HEK293 (cell line): Measurements from ENCODE around the gene BMS1.
"Not testable (repeated sequence)": the region's sequence is repeated elsewhere in the genome, so short reads cannot be mapped to it uniquely, and the experiment has no call there.

Experiments used
- CTCF ChIA-PET: fragments of 350-600 bp; formaldehyde crosslinking; extraction: SDS; loops from one replicate; lab custom pipeline; 2021; ENCODE audit warnings: antibody characterized with exemption; lab: Yijun Ruan, JAX
- POLR2A ChIA-PET: fragments of 300-600 bp; formaldehyde crosslinking; extraction: SDS; loops from one replicate; lab custom pipeline; 2020; ENCODE audit warnings: antibody characterized with exemption, inconsistent platforms; lab: Yijun Ruan, JAX
- H3K27ac ChIP-seq: fragments of 200-500 bp; sonication (Bioruptor generic); 2 replicates; pipeline ENCODE4 v1.5.1; 2014; ENCODE audit warnings: low read depth, low read length, control low read depth, inconsistent platforms; ENCODE audit errors: extremely low read depth
- H3K36me3 ChIP-seq, 2 experiments: fragments of 200-500 bp in 1 of 2; sonication (Bioruptor generic) in 1 of 2; 1 replicate in 1 of 2; 2 replicates in 1 of 2; pipeline ENCODE4 v1.5.1; 2014 to 2017; ENCODE audit warnings: inconsistent platforms in 2 of 2, low read length in 2 of 2; ENCODE audit not compliant: control insufficient read depth in 2 of 2, insufficient read depth in 1 of 2
- H3K4me1 ChIP-seq: fragments of 200-500 bp; sonication (Bioruptor generic); 2 replicates; pipeline ENCODE4 v1.5.1; 2014; ENCODE audit warnings: mild to moderate bottlenecking, low read length, inconsistent platforms; ENCODE audit not compliant: control insufficient read depth, insufficient read depth
- H3K4me3 ChIP-seq: 2 replicates; pipeline ENCODE4 v1.5.1; 2011; ENCODE audit warnings: low read depth, mild to moderate bottlenecking, control low read depth, low read length, moderate library complexity
- H3K9me3 ChIP-seq: fragments of 200-500 bp; sonication (Bioruptor generic); 2 replicates; pipeline ENCODE4 v1.5.1; 2014; ENCODE audit warnings: low read depth, low read length, inconsistent platforms; ENCODE audit not compliant: control insufficient read depth, insufficient read depth
- FEZF1 ChIP-seq: fragments of 450-650 bp; formaldehyde crosslinking; IDR thresholded peaks from 2 replicates; pipeline ENCODE4 v1.5.1; 2016; ENCODE audit warnings: missing biosample characterization, missing genetic modification characterization
- GLIS2 ChIP-seq: fragments of 450-650 bp; formaldehyde crosslinking; IDR thresholded peaks from 2 replicates; pipeline ENCODE4 v1.5.1; 2016; ENCODE audit warnings: missing biosample characterization, missing genetic modification characterization
- KLF1 ChIP-seq: fragments of 450-650 bp; formaldehyde crosslinking; IDR thresholded peaks from 2 replicates; pipeline ENCODE4 v1.5.1; 2016; ENCODE audit warnings: missing biosample characterization, missing genetic modification characterization
- OSR2 ChIP-seq: fragments of 450-650 bp; formaldehyde crosslinking; IDR thresholded peaks from 2 replicates; pipeline ENCODE4 v1.5.1; 2016; ENCODE audit warnings: missing biosample characterization, missing genetic modification characterization
- YY2 ChIP-seq: fragments of 450-650 bp; formaldehyde crosslinking; IDR thresholded peaks from 2 replicates; pipeline ENCODE4 v1.5.1; 2016; ENCODE audit warnings: missing biosample characterization, missing genetic modification characterization
- ZFP3 ChIP-seq: fragments of 450-650 bp; formaldehyde crosslinking; IDR thresholded peaks from 2 replicates; pipeline ENCODE4 v1.5.1; 2016; ENCODE audit warnings: low read depth, missing biosample characterization, missing genetic modification characterization
- ZNF140 ChIP-seq: fragments of 450-650 bp; formaldehyde crosslinking; IDR thresholded peaks from 2 replicates; pipeline ENCODE4 v1.5.1; 2016; ENCODE audit warnings: missing biosample characterization, missing genetic modification characterization
- ZNF148 ChIP-seq: fragments of 450-650 bp; formaldehyde crosslinking; IDR thresholded peaks from 2 replicates; pipeline ENCODE4 v1.5.0; 2017; ENCODE audit warnings: missing biosample characterization, missing genetic modification characterization, borderline replicate concordance
- ZNF239 ChIP-seq: fragments of 450-650 bp; formaldehyde crosslinking; IDR thresholded peaks from 2 replicates; pipeline ENCODE4 v1.5.1; 2016; ENCODE audit warnings: missing biosample characterization, missing genetic modification characterization
- ZNF341 ChIP-seq: fragments of 450-650 bp; formaldehyde crosslinking; IDR thresholded peaks from 2 replicates; pipeline ENCODE4; 2016; ENCODE audit warnings: low read depth, missing biosample characterization, missing genetic modification characterization
- ZNF391 ChIP-seq: fragments of 450-650 bp; formaldehyde crosslinking; IDR thresholded peaks from 2 replicates; pipeline ENCODE4 v1.5.1; 2016; ENCODE audit warnings: low read depth, missing biosample characterization, missing genetic modification characterization, borderline replicate concordance
- ZNF449 ChIP-seq: fragments of 450-650 bp; formaldehyde crosslinking; IDR thresholded peaks from 2 replicates; pipeline ENCODE4 v1.5.1; 2017; ENCODE audit warnings: missing biosample characterization, mild to moderate bottlenecking, missing genetic modification characterization, moderate library complexity
- ZNF623 ChIP-seq: fragments of 450-650 bp; formaldehyde crosslinking; IDR thresholded peaks from 2 replicates; pipeline ENCODE4 v1.5.1; 2016; ENCODE audit warnings: missing biosample characterization, missing genetic modification characterization
- ZNF624 ChIP-seq: fragments of 450-650 bp; formaldehyde crosslinking; IDR thresholded peaks from 2 replicates; pipeline ENCODE4 v1.5.1; 2017; ENCODE audit warnings: missing biosample characterization, missing genetic modification characterization
- ZSCAN16 ChIP-seq: fragments of 450-650 bp; formaldehyde crosslinking; IDR thresholded peaks from 2 replicates; pipeline ENCODE4 v1.5.1; 2016; ENCODE audit warnings: missing biosample characterization, missing genetic modification characterization
- ZXDB ChIP-seq: fragments of 450-650 bp; formaldehyde crosslinking; IDR thresholded peaks from 2 replicates; pipeline ENCODE4 v1.5.1; 2016; ENCODE audit warnings: missing biosample characterization, missing genetic modification characterization
- TF ChIP-seq, protein P1 (sequence below): fragments of 450-650 bp; formaldehyde crosslinking; IDR thresholded peaks from 2 replicates; pipeline ENCODE4 v1.5.1; 2016; ENCODE audit warnings: missing biosample characterization, missing genetic modification characterization
- TF ChIP-seq, protein P2 (sequence below): fragments of 450-650 bp; formaldehyde crosslinking; IDR thresholded peaks from 2 replicates; pipeline ENCODE4 v1.5.1; 2017; ENCODE audit warnings: missing biosample characterization, missing genetic modification characterization
- TF ChIP-seq, protein P3 (sequence below): fragments of 450-650 bp; formaldehyde crosslinking; conservative IDR thresholded peaks from 2 replicates; pipeline ENCODE4 v1.5.1; 2016; ENCODE audit warnings: low read depth, missing biosample characterization, missing genetic modification characterization
- TF ChIP-seq, protein P4 (sequence below): fragments of 450-650 bp; formaldehyde crosslinking; IDR thresholded peaks from 2 replicates; pipeline ENCODE4 v1.5.1; 2016; ENCODE audit warnings: missing biosample characterization, missing genetic modification characterization, borderline replicate concordance

Gene BMS1

DNA sequence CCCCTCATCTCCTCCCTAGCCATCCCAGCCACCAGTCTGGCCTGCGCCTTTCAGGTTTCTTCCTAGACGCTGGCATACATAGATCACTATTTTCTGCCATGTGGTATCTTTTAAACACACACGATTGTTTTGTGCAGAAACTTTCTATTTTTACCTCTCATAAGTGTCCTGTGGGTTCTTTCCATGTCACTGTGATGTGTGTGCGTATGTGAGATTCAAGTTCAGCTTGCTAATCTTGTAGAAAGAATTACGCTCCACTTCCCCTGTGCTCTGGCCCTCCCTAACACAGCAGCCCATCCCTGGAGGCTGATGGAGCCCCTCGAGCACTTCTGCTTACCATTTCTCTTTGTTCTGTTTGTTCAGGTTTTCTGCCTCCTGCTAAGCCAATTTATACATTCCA, 80.2 kb downstream of the BMS1 start:
- CTCF ChIA-PET: interaction anchor here (1.4 kb wide), 1 partner anchor 242 kb away, joined by 5 read pairs; no protein-coding TSS in a partner anchor
- H3K36me3 ChIP-seq, H3K27ac ChIP-seq, H3K4me3 ChIP-seq, H3K9me3 ChIP-seq, POLR2A ChIA-PET, H3K4me1 ChIP-seq: not testable (repeated sequence)

GRCh38 chr10:42864575-42864974, 82.0 kb downstream of the BMS1 start:
- POLR2A ChIA-PET: no interaction called here
- CTCF ChIA-PET: interaction anchor here (0.6 to 1.8 kb wide), 4 partner anchors 230 to 1838 kb away, joined by 3 to 5 read pairs (median 4); no protein-coding TSS in a partner anchor
- no peak overlapping the region for H3K4me3 ChIP-seq
- TF ChIP-seq ZFP3 (tag by site-specific recombination): no peak
- TF ChIP-seq OSR2 (tag by site-specific recombination): no peak
- no peak for TF ChIP-seq YY2 (tag by site-specific recombination)
- TF ChIP-seq ZNF624 (tag by site-specific recombination): no peak
- TF ChIP-seq, protein P1, sequence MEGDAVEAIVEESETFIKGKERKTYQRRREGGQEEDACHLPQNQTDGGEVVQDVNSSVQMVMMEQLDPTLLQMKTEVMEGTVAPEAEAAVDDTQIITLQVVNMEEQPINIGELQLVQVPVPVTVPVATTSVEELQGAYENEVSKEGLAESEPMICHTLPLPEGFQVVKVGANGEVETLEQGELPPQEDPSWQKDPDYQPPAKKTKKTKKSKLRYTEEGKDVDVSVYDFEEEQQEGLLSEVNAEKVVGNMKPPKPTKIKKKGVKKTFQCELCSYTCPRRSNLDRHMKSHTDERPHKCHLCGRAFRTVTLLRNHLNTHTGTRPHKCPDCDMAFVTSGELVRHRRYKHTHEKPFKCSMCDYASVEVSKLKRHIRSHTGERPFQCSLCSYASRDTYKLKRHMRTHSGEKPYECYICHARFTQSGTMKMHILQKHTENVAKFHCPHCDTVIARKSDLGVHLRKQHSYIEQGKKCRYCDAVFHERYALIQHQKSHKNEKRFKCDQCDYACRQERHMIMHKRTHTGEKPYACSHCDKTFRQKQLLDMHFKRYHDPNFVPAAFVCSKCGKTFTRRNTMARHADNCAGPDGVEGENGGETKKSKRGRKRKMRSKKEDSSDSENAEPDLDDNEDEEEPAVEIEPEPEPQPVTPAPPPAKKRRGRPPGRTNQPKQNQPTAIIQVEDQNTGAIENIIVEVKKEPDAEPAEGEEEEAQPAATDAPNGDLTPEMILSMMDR: peak; percentile 63
- TF ChIP-seq, protein P2, sequence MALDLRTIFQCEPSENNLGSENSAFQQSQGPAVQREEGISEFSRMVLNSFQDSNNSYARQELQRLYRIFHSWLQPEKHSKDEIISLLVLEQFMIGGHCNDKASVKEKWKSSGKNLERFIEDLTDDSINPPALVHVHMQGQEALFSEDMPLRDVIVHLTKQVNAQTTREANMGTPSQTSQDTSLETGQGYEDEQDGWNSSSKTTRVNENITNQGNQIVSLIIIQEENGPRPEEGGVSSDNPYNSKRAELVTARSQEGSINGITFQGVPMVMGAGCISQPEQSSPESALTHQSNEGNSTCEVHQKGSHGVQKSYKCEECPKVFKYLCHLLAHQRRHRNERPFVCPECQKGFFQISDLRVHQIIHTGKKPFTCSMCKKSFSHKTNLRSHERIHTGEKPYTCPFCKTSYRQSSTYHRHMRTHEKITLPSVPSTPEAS: no peak
- TF ChIP-seq GLIS2: no peak
- TF ChIP-seq, all 188 proteins: peak for 1
- Histone ChIP-seq H3K27ac (no peak overlapping the region), H3K9me3 (no peaks in the 10 kb centered on the region), H3K4me1 (no peaks in the 10 kb centered on the region), H3K36me3 (no peaks in the 10 kb centered on the region)

DNA sequence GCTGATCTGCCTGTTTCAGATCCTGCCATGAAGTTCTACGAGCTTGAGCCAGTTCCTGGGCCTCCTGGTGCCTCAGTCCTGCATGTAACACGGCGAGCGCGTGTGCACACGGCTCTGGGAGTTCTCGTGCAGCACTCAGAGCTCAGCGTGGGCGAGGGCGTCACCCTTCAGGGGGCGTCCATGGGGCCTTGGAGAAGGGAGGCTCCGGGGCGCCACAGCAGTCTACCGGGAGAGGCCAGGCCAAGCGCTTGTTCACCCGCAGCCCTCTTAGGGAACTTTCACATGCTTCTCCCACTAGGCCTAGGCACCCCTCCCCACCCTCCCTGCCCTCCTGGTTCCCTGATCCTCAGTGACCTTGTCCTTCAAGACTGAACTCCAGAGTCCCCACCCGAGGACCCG, 83.1 kb downstream of the BMS1 start:
- H3K27ac ChIP-seq: no peak overlapping the region
- ChIA-PET POLR2A (no interaction called here), CTCF (interaction anchor here (1.1 to 1.8 kb wide), 6 partner anchors 17 to 239 kb away, joined by 3 to 5 read pairs (median 4); no protein-coding TSS in a partner anchor)
- no peaks in the 10 kb centered on the region for H3K36me3 ChIP-seq
- no peaks in the 10 kb centered on the region for H3K9me3 ChIP-seq
- no peak overlapping the region for H3K4me3 ChIP-seq
- H3K4me1 ChIP-seq: no peaks in the 10 kb centered on the region
- no peak for TF ChIP-seq FEZF1 (tag by site-specific recombination)
- TF ChIP-seq ZNF391 (tag by site-specific recombination): no peak
- no peak for TF ChIP-seq ZNF623 (tag by site-specific recombination)
- no peak for TF ChIP-seq ZNF341 (tag by site-specific recombination)
- no peak for TF ChIP-seq ZXDB (tag by site-specific recombination)
- no peak for TF ChIP-seq ZNF140
- TF ChIP-seq ZNF239 (tag by site-specific recombination): no peak
- TF ChIP-seq, protein P3, sequence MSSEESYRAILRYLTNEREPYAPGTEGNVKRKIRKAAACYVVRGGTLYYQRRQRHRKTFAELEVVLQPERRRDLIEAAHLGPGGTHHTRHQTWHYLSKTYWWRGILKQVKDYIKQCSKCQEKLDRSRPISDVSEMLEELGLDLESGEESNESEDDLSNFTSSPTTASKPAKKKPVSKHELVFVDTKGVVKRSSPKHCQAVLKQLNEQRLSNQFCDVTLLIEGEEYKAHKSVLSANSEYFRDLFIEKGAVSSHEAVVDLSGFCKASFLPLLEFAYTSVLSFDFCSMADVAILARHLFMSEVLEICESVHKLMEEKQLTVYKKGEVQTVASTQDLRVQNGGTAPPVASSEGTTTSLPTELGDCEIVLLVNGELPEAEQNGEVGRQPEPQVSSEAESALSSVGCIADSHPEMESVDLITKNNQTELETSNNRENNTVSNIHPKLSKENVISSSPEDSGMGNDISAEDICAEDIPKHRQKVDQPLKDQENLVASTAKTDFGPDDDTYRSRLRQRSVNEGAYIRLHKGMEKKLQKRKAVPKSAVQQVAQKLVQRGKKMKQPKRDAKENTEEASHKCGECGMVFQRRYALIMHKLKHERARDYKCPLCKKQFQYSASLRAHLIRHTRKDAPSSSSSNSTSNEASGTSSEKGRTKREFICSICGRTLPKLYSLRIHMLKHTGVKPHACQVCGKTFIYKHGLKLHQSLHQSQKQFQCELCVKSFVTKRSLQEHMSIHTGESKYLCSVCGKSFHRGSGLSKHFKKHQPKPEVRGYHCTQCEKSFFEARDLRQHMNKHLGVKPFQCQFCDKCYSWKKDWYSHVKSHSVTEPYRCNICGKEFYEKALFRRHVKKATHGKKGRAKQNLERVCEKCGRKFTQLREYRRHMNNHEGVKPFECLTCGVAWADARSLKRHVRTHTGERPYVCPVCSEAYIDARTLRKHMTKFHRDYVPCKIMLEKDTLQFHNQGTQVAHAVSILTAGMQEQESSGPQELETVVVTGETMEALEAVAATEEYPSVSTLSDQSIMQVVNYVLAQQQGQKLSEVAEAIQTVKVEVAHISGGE (tag by site-specific recombination): no peak
- TF ChIP-seq, protein P4, sequence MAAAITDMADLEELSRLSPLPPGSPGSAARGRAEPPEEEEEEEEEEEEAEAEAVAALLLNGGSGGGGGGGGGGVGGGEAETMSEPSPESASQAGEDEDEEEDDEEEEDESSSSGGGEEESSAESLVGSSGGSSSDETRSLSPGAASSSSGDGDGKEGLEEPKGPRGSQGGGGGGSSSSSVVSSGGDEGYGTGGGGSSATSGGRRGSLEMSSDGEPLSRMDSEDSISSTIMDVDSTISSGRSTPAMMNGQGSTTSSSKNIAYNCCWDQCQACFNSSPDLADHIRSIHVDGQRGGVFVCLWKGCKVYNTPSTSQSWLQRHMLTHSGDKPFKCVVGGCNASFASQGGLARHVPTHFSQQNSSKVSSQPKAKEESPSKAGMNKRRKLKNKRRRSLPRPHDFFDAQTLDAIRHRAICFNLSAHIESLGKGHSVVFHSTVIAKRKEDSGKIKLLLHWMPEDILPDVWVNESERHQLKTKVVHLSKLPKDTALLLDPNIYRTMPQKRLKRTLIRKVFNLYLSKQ: no peak
- no peak for TF ChIP-seq ZSCAN16 (tag by site-specific recombination)
- TF ChIP-seq KLF1 (tag by site-specific recombination): no peak
- TF ChIP-seq ZNF449: no peak
- TF ChIP-seq ZNF148 (tag by site-specific recombination): no peak
